Measurements from ENCODE around the gene OR6C2.
"Not testable (repeated sequence)": the region's sequence is repeated elsewhere in the genome, so short reads cannot be mapped to it uniquely, and the experiment has no call there.

OR6C2 gene

GRCh38 chr12:55443776-55444175 is at the start of gene OR6C2:
OR6C2 (plus strand) TSS chr12:55444076; CDS start chr12:55452214, 8,138 bp downstream.
- no peak for DNase-seq (ENCODE audit: low spot score)

GRCh38 chr12:55396326-55396725 is 47.5 kb upstream of the OR6C2 start:
- no peak for DNase-seq (ENCODE audit: low spot score)

GRCh38 chr12:55400229-55400628 is 43.6 kb upstream of the OR6C2 start, which contains the start of gene OR6C65:
OR6C65 (plus strand) TSS chr12:55400529; CDS start chr12:55400529, 0 bp downstream.
- no peak for DNase-seq (ENCODE audit: low spot score)

DNA sequence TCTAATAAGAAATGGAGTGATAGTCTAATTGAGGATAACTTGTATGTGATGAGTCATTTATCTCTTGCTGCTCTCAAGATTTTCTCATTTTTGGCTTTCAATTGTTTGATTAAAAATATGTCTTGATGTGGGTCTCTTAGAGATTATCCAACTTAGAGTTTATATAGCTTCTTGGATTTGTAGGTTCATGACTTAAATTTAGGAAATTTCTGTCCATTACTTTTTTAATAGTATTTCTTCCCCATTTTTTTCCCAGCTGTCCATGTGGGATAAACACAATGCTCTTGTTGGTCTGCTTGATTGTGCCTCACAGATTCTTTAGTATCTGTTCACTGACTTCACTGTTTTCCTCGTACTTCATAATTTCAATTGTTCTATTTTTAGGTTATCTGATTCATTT is 36.0 kb upstream of the OR6C2 start:
- no peak for DNase-seq (ENCODE audit: low spot score)

GRCh38 chr12:55409133-55409532 is 34.7 kb upstream of the OR6C2 start:
- DNase-seq (ENCODE audit: low spot score), result not testable (repeated sequence)

DNA sequence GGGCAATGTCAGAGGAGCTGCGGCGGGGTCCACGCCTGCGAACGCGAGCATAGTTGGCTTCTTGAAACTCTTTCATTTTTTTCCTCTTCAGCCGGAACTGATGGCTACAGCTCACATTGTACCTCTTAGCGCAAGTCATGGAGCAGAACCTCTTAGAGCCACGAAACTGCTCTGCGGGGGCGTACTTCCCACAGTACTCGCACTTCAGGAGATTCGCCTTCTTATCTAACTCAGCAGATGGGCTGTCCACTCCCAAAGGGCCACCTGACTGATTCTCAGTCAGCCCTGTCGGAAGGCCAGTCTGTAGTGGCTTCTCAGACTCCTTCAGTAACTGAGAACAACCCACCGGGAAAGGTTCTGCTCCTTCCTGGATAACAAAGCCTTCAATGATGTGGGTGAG is 31.7 kb upstream of the OR6C2 start:
- DNase-seq (ENCODE audit: low spot score), result not testable (repeated sequence)

GRCh38 chr12:55413498-55414388 is 30.1 kb upstream of the OR6C2 start:
- not testable (repeated sequence) for DNase-seq (ENCODE audit: low spot score)

- DNase-seq (ENCODE audit: low spot score), result not testable (repeated sequence)
Measured at GRCh38 chr12:55414396-55414823, 29.5 kb upstream of the OR6C2 start.

GRCh38 chr12:55414889-55415288 is 29.0 kb upstream of the OR6C2 start:
- DNase-seq (ENCODE audit: low spot score), result not testable (repeated sequence)

DNA sequence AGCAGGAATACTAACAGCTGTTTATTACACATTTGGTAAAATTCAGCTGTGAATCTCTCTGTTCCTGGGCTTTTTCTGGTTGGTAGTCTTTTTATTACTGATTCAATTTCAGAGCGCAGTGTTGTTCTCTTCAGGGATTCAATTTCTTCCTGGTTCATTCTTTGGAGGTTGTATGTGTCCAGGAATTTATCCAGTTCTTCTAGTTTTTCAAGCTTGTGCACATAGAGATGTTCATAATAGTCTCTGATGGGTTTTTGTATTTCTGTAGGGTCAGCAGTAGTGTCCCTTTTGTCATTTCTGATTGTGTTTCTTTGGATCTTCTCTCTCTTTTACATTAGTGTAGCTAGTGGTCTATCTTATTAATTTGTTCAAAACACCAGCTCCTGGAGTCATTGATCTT is 26.9 kb upstream of the OR6C2 start:
- no peak for DNase-seq (ENCODE audit: low spot score)

- no peak for DNase-seq (ENCODE audit: low spot score)
Measured at GRCh38 chr12:55420307-55420962, 23.4 kb upstream of the OR6C2 start.

- no peak for DNase-seq (ENCODE audit: low spot score)
Measured at GRCh38 chr12:55425954-55426353, 17.9 kb upstream of the OR6C2 start, which contains the start of gene OR6C76. OR6C76 (plus strand) TSS chr12:55426254; CDS start chr12:55426254, 0 bp downstream.

DNA sequence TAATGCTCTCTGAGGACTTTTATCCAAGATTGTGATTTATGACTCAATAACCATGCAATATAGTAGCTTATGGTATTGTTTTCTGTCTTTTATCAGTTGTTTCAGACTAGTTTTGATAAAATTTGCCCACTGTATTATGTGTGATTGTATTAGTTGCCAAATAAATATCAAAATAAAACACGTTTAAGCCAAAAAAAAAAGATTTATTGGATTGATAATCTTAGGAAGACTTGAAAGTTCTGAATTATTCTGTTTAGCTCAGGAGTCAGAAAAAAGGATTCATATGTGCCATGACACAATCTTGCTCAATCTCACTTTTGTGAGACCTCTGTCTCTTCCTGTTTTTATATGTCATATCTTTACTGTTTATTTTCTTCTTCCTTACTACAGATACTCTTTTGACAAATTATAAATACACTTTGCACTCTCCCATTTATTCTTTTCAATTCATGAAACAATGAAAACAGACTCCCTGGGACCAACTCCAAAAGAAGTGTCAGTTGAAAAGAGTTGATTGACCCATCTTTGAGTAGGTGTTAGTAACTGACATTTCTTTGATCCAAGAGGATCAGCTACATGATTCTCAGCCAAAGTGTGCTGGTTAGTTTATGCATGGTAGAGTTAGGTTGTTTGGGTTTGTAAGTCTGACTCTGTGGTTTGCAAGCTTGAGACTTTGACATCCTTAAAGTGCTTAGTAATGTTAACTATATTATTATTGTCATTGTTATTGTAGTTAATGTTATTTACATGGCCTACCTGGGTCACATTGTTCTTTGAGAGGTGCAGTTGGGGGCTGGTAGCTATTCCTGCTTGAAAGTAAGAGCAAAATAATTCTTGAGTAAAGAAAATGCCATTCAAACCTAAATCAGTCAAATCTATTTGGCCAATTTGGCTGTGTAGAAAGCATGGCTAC is 15.3 kb upstream of the OR6C2 start:
- no peak for DNase-seq (ENCODE audit: low spot score)

GRCh38 chr12:55441233-55441632 is 2.6 kb upstream of the OR6C2 start:
- not testable (repeated sequence) for DNase-seq (ENCODE audit: low spot score)

DNA sequence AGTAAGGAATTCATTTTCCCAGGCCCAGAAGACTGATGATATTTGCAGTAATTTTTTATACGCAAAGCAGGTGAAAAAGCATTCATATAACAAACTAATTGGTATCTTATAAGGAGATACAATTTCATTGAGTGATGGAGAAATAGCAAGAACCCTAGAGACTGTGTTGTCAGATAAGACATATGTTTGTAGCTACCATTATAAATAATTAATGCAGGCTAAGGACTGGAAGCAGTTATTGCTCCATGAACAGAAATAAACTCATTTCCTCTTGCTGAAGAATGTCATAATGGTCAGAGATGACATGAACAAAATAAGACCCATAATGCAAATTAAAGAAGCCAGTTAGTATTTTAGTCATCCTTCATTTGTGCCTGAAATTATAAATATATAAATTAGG is 1.5 kb downstream of the OR6C2 start:
- no peak for DNase-seq (ENCODE audit: low spot score)

DNA sequence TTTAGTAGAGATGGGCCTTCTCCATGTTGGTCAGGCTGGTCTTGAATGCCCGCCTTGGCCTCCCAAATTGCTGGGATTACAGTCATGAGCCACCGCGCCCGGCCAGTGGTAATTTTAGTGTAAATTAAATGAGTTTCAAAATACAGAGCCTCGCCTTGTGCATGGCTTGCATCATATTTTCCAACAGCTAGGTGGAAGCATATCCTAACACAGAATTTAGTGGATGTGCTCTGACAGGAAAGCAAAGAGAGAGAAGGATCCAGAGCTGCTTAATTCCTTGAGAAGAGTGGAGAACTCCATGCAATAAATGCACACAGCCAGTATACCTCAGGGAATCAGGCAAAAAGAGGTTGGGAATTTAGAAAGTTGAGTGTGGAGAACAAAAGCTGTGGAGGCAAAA is 2.5 kb downstream of the OR6C2 start:
- no peak for DNase-seq (ENCODE audit: low spot score)

DNA sequence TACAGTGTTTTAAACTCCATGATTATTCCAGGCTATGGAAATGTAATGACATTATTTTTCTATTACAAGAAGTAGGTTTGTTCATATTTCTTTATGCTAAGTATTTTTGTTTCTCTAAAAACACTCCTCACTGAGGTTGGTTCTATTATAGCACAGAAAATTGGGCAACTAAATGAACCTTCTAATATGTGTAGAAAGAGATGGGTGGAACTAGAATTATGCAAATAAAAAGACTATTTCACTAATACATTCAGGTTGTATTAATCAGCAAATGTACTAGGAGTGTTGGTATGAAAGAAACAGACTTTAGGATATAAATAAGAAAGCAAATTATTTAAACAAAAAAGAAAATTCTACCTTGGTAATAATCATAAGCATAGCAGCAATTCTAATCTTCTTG is 4.9 kb downstream of the OR6C2 start:
- no peak for DNase-seq (ENCODE audit: low spot score)

DNA sequence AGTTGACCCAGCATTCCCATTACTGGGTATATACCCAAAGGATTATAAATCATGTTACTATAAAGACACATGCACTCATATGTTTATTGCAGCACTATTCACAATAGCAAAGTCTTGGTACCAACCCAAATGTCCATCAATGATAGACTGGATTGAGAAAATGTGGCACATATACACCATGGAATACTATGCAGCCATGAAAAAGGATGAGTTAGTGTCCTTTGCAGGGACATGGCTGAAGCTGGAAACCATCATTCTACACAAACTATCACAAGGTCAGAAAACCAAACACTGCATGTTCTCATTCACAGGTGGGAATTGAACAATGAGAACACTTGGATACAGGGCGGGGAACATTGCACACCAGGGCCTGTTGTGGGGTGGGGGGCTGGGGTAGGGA is 21.1 kb downstream of the OR6C2 start:
- DNase-seq (ENCODE audit: low spot score), result not testable (repeated sequence)

DNA sequence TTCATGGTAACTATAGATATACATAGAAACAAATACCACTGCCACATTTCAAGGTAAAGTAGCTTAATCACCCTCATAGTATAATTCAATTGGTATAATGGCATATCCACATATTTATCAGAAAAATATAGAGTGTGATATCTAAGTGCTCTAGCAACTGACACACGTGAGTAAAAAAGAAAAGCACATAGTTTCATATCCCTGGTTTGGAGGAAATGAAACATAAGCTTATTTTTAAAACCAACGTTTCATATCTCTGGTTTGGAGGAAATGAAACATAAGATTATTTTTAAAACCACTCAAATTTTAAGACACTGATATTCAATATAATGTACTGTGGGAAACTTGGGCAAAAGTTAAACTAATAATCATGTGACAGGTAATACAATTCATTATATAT is 24.0 kb downstream of the OR6C2 start:
- no peak for DNase-seq (ENCODE audit: low spot score)

- no peak for DNase-seq (ENCODE audit: low spot score)
Measured at GRCh38 chr12:55469291-55469690, 25.4 kb downstream of the OR6C2 start.

- no peak for DNase-seq (ENCODE audit: low spot score)
Measured at GRCh38 chr12:55470088-55470829, 26.4 kb downstream of the OR6C2 start, which contains the start of gene OR6C70. OR6C70 (minus strand) TSS chr12:55470138; CDS start chr12:55470138, 0 bp downstream.
